Measurements from ENCODE around the gene FNIP2.
"Not testable (repeated sequence)": the region's sequence is repeated elsewhere in the genome, so short reads cannot be mapped to it uniquely, and the experiment has no call there.

The FNIP2 gene

GRCh38 chr4:158941321-158941720 is 172.5 kb downstream of the FNIP2 start:
- Histone ChIP-seq H3K9me3 (ENCODE audit: control insufficient read depth in 1 of 2, low read length in 2 of 2) (no peaks in the 10 kb centered on the region), H3K4me3 (ENCODE audit: low read depth in 1 of 2, low read length in 2 of 2) (no peak overlapping the region), H3K27ac (ENCODE audit: low read depth, low read length) (no peak overlapping the region), H3K4me1 (ENCODE audit: control insufficient read depth in 1 of 2, insufficient read depth in 2 of 2, low read length in 2 of 2) (no peaks in the 10 kb centered on the region), H3K9ac (ENCODE audit: low read depth in 1 of 2, low read length in 2 of 2) (no peak overlapping the region), H3K27me3 (ENCODE audit: control insufficient read depth in 1 of 2, insufficient read depth in 2 of 2, low read length in 2 of 2) (no peaks in the 10 kb centered on the region), H3K36me3 (ENCODE audit: control insufficient read depth in 1 of 2, insufficient read depth in 2 of 2, low read length in 2 of 2) (no peaks in the 10 kb centered on the region)

DNA sequence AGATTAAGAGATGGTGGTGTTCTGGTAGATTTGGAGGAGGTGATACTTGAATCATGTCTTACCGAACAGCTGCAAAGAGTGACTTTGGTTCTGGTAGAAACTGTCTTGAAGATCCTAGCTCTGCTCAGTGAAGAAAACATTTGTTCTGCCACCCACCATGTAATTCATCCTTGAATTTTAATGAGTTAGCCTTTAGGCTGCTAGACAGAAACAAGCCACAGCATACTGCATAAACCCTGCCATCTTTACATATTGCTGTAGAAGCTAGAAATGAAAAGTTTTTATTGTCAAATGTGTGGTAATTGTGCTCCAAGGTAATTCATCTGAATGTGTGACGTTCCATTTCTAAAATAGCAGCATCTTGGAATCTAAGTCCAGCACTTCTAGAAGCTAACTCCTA is 173.1 kb downstream of the FNIP2 start:
- Histone ChIP-seq H3K27ac (ENCODE audit: low read depth, low read length) (no peak overlapping the region), H3K27me3 (ENCODE audit: control insufficient read depth in 1 of 2, insufficient read depth in 2 of 2, low read length in 2 of 2) (no peaks in the 10 kb centered on the region), H3K36me3 (ENCODE audit: control insufficient read depth in 1 of 2, insufficient read depth in 2 of 2, low read length in 2 of 2) (no peaks in the 10 kb centered on the region), H3K9ac (ENCODE audit: low read depth in 1 of 2, low read length in 2 of 2) (no peak overlapping the region), H3K4me1 (ENCODE audit: control insufficient read depth in 1 of 2, insufficient read depth in 2 of 2, low read length in 2 of 2) (no peaks in the 10 kb centered on the region), H3K9me3 (ENCODE audit: control insufficient read depth in 1 of 2, low read length in 2 of 2) (no peaks in the 10 kb centered on the region), H3K4me3 (ENCODE audit: low read depth in 1 of 2, low read length in 2 of 2) (no peak overlapping the region)

DNA sequence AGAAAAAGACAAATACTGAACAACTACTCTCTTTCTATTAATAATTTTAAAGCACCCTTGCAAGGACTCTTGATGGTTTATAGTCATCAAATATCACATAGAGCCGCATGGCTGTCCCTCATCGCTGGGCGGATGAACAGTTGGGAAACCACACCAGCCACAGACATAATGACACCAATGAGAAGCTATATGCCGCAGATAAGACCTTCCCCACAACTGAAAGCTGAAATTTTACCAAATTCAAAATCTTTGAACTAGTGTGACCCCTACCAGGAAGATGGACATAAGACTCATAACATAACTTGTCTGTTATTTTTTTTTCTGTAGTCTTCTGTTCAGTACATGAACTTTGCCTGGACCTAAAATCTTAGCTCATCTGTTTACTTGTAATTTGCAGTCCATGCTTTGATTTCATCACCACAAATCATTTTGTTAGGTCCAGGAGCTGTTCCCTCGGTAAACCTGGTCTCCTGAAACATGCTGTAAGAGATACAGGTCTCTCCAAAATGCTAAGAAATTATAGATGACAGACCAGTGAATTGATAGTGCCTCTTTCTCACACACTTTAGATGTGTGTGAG is 176.8 kb downstream of the FNIP2 start:
- Histone ChIP-seq H3K9ac (ENCODE audit: low read depth in 1 of 2, low read length in 2 of 2) (no peak overlapping the region), H3K27me3 (ENCODE audit: control insufficient read depth in 1 of 2, insufficient read depth in 2 of 2, low read length in 2 of 2) (no peaks in the 10 kb centered on the region), H3K4me1 (ENCODE audit: control insufficient read depth in 1 of 2, insufficient read depth in 2 of 2, low read length in 2 of 2) (no peaks in the 10 kb centered on the region), H3K27ac (ENCODE audit: low read depth, low read length) (no peak overlapping the region), H3K4me3 (ENCODE audit: low read depth in 1 of 2, low read length in 2 of 2) (no peak overlapping the region), H3K36me3 (ENCODE audit: control insufficient read depth in 1 of 2, insufficient read depth in 2 of 2, low read length in 2 of 2) (no peaks in the 10 kb centered on the region), H3K9me3 (ENCODE audit: control insufficient read depth in 1 of 2, low read length in 2 of 2) (no peaks in the 10 kb centered on the region)

GRCh38 chr4:158946825-158947224 is 178.0 kb downstream of the FNIP2 start:
- H3K27me3 ChIP-seq (ENCODE audit: control insufficient read depth in 1 of 2, insufficient read depth in 2 of 2, low read length in 2 of 2), result no peaks in the 10 kb centered on the region
- H3K4me3 ChIP-seq (ENCODE audit: low read depth in 1 of 2, low read length in 2 of 2), result no peak overlapping the region
- no peak overlapping the region for H3K9ac ChIP-seq (ENCODE audit: low read depth in 1 of 2, low read length in 2 of 2)
- H3K9me3 ChIP-seq (ENCODE audit: control insufficient read depth in 1 of 2, low read length in 2 of 2), result peaks cover under 1 to 2% of the 10 kb centered on the region in 2 donors
- no peaks in the 10 kb centered on the region for H3K36me3 ChIP-seq (ENCODE audit: control insufficient read depth in 1 of 2, insufficient read depth in 2 of 2, low read length in 2 of 2)
- no peak overlapping the region for H3K27ac ChIP-seq (ENCODE audit: low read depth, low read length)
- H3K4me1 ChIP-seq (ENCODE audit: control insufficient read depth in 1 of 2, insufficient read depth in 2 of 2, low read length in 2 of 2), result no peaks in the 10 kb centered on the region

DNA sequence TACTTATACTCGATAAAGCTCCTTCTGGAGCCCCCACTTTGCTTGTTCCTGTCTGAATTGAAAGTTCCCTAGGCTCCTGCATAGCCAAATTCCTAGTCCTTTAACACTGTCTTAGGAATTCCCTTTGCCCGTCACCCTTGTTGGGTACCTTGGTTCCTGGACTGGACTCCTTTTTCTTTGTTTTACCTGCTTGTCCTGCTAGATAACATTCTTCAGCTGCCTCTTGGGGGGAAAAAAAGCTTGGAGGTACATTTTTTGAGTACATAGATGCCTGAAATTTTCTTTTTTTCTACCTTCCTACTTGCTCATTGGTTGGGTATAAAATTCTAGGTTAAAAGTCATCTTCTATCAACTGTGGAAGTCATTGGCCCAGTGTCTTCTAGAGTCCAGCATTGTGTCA is 179.2 kb downstream of the FNIP2 start:
- Histone ChIP-seq H3K9me3 (ENCODE audit: control insufficient read depth in 1 of 2, low read length in 2 of 2) (peaks cover 6 to 12% of the 10 kb centered on the region in 2 donors), H3K27me3 (ENCODE audit: control insufficient read depth in 1 of 2, insufficient read depth in 2 of 2, low read length in 2 of 2) (no peaks in the 10 kb centered on the region), H3K4me1 (ENCODE audit: control insufficient read depth in 1 of 2, insufficient read depth in 2 of 2, low read length in 2 of 2) (no peaks in the 10 kb centered on the region), H3K9ac (ENCODE audit: low read depth in 1 of 2, low read length in 2 of 2) (no peak overlapping the region), H3K4me3 (ENCODE audit: low read depth in 1 of 2, low read length in 2 of 2) (no peak overlapping the region), H3K27ac (ENCODE audit: low read depth, low read length) (no peak overlapping the region), H3K36me3 (ENCODE audit: control insufficient read depth in 1 of 2, insufficient read depth in 2 of 2, low read length in 2 of 2) (no peaks in the 10 kb centered on the region)

- Histone ChIP-seq H3K27ac (ENCODE audit: low read depth, low read length) (no peak overlapping the region), H3K4me1 (ENCODE audit: control insufficient read depth in 1 of 2, insufficient read depth in 2 of 2, low read length in 2 of 2) (no peaks in the 10 kb centered on the region), H3K27me3 (ENCODE audit: control insufficient read depth in 1 of 2, insufficient read depth in 2 of 2, low read length in 2 of 2) (no peaks in the 10 kb centered on the region), H3K4me3 (ENCODE audit: low read depth in 1 of 2, low read length in 2 of 2) (no peak overlapping the region), H3K36me3 (ENCODE audit: control insufficient read depth in 1 of 2, insufficient read depth in 2 of 2, low read length in 2 of 2) (no peaks in the 10 kb centered on the region), H3K9me3 (ENCODE audit: control insufficient read depth in 1 of 2, low read length in 2 of 2) (peaks cover 6 to 12% of the 10 kb centered on the region in 2 donors), H3K9ac (ENCODE audit: low read depth in 1 of 2, low read length in 2 of 2) (no peak overlapping the region)
Observed at GRCh38 chr4:158949099-158949498, 180.3 kb downstream of the FNIP2 start.

- not testable (repeated sequence) for H3K27me3 ChIP-seq (ENCODE audit: control insufficient read depth in 1 of 2, insufficient read depth in 2 of 2, low read length in 2 of 2); H3K4me1 ChIP-seq (ENCODE audit: control insufficient read depth in 1 of 2, insufficient read depth in 2 of 2, low read length in 2 of 2); H3K36me3 ChIP-seq (ENCODE audit: control insufficient read depth in 1 of 2, insufficient read depth in 2 of 2, low read length in 2 of 2); H3K4me3 ChIP-seq (ENCODE audit: low read depth in 1 of 2, low read length in 2 of 2); H3K27ac ChIP-seq (ENCODE audit: low read depth, low read length); H3K9ac ChIP-seq (ENCODE audit: low read depth in 1 of 2, low read length in 2 of 2)
- H3K9me3 ChIP-seq (ENCODE audit: control insufficient read depth in 1 of 2, low read length in 2 of 2), result peaks cover 6 to 12% of the 10 kb centered on the region in 2 donors
Observed at GRCh38 chr4:158952221-158952774, 183.5 kb downstream of the FNIP2 start.

DNA sequence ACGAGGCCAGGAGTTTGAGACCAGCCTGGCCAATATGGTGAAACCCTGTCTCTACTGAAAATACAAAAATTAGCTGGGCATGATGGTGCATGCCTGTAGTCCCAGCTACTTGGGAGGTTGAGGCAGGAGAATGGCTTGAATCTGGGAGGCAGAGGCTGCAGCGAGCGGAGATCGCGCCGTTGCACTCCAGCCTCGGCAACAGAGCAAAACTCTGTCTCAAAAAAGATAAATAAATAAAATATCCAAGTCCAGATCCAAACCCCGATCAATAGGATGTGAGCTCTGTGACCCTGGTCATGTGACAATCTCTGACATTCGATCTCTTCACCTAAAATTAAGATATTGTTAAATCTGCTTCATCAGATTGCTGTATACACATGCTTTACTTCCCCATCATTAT is 187.5 kb downstream of the FNIP2 start:
- H3K27ac ChIP-seq (ENCODE audit: low read depth, low read length); H3K27me3 ChIP-seq (ENCODE audit: control insufficient read depth in 1 of 2, insufficient read depth in 2 of 2, low read length in 2 of 2); H3K36me3 ChIP-seq (ENCODE audit: control insufficient read depth in 1 of 2, insufficient read depth in 2 of 2, low read length in 2 of 2); H3K9ac ChIP-seq (ENCODE audit: low read depth in 1 of 2, low read length in 2 of 2); H3K4me1 ChIP-seq (ENCODE audit: control insufficient read depth in 1 of 2, insufficient read depth in 2 of 2, low read length in 2 of 2); H3K4me3 ChIP-seq (ENCODE audit: low read depth in 1 of 2, low read length in 2 of 2): not testable (repeated sequence)
- peaks cover 6 to 12% of the 10 kb centered on the region in 2 donors for H3K9me3 ChIP-seq (ENCODE audit: control insufficient read depth in 1 of 2, low read length in 2 of 2)

GRCh38 chr4:158956918-158957317 is 188.1 kb downstream of the FNIP2 start:
- H3K27ac ChIP-seq (ENCODE audit: low read depth, low read length); H3K36me3 ChIP-seq (ENCODE audit: control insufficient read depth in 1 of 2, insufficient read depth in 2 of 2, low read length in 2 of 2); H3K4me3 ChIP-seq (ENCODE audit: low read depth in 1 of 2, low read length in 2 of 2); H3K9ac ChIP-seq (ENCODE audit: low read depth in 1 of 2, low read length in 2 of 2); H3K27me3 ChIP-seq (ENCODE audit: control insufficient read depth in 1 of 2, insufficient read depth in 2 of 2, low read length in 2 of 2); H3K4me1 ChIP-seq (ENCODE audit: control insufficient read depth in 1 of 2, insufficient read depth in 2 of 2, low read length in 2 of 2): not testable (repeated sequence)
- H3K9me3 ChIP-seq (ENCODE audit: control insufficient read depth in 1 of 2, low read length in 2 of 2), result peaks cover 4 to 10% of the 10 kb centered on the region in 2 donors

All from duodenal mucosa (tissue), 2 donors.